ENCODE measurements around the gene CD2BP2.
"Not testable (repeated sequence)": the region's sequence is repeated elsewhere in the genome, so short reads cannot be mapped to it uniquely, and the experiment has no call there.

Gene CD2BP2

DNA sequence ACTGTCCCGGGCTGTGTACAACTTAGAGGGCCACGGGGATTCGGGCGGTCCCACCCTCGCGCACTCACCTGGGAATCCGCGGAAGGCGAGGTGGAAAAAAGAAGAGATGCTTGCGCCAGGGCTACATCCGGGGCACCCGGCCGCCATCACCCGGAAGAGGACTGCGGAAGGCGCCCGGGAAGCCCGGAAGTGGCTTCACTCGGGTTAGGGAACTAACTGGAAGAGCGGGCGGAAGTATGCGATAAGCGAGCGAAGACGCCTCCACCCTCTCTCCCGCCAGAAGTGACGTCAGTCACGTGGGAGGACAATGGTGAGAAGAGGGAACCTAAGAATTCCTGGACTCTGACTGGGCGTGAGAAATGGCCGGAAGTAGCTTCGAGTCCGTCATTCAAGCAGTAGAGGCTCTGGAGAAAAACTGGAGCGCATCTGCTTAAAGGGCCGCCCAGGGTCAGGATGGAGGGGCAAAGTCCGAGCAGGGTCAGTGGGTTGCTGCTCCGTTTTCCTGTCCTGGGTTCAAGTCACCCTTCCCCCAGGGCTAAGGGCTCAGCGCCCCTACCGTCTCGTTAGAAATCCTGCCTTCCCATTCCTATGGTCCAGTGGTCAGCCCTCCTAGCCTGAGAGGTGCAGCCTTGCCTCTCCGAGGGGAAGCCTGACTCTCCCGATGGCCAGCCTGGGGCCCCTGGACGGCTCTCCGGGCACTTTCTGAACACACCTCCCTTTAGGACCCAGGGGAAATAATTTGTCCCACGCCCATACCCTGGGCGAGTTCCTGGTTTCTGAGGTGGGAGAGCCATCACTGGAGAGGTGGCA, at the start of gene CD2BP2:
CD2BP2 (minus strand) TSS at position 165 of the 810 bp plus-strand sequence. CDS start 627 bp downstream, outside the sequence.
- peak; percentile 95 for DNase-seq (ENCODE audit: low spot score)

DNA sequence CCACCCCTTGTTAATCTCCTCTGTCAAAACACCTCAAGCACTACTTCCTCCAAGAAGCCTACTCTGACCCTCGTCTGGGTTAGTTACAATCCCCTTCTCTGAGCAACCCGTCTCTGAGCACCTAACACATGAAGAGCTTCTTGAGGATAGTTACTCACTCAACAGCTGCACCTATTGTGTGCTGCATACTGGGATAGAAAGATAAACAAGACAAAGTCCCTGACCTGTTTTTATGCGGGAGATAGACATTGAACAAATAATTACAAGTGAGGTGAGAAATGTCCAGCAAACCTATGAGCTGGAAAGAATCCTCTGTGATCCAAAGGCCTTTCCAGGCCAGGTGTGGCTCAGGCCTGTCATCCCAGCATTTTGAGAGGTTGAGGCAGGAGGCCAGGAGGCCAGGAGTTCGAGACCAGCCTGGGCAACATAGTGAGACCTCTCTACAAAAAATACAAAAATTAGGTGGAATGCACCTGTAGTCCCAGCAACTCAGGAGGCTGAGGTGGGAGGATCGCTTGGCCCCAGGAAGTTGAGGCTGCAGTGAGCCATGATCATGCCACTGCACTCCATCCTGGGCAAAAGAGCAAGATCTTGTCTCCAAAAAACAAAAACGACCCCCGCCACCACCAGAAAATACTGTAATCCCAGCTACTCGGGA, 46.8 kb upstream of the CD2BP2 start:
- no peak for DNase-seq (ENCODE audit: low spot score)

DNA sequence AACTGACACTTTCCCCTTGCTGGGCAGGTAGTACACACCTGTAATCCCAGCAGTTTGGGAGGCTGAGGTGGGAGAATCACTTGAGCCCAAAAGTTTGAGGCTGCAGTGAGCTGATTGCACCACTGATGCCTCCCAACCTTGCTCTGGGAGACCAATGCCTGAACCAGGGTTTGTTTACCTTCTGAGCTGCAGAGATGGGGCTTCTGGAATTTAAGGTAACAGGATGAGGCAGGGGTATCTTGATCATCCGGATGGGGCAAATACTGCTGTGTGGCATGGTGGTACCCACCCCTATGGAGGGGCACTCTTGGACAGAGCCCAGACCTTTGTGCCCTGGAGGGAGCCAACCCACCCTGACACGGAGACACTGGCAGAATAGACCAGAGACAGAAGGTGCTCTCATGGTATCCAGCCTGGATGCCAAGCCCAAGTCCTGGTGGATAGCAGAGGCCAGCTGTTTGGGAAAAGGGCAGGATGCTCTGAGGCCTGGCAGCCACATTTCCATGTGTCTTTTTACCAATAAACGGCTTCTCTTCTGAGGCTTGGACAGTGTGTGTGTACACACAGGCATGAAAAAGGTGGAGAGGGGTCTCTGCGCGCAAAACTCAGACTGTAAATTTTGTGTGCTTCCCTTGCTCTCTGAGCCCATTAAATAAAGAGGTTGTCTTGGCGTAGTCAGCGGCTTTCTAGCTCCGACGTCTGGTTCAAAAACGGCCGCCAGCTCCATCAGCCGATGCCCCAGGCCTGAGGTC, 44.5 kb upstream of the CD2BP2 start:
- peak; percentile 25 for DNase-seq (ENCODE audit: low spot score)

DNA sequence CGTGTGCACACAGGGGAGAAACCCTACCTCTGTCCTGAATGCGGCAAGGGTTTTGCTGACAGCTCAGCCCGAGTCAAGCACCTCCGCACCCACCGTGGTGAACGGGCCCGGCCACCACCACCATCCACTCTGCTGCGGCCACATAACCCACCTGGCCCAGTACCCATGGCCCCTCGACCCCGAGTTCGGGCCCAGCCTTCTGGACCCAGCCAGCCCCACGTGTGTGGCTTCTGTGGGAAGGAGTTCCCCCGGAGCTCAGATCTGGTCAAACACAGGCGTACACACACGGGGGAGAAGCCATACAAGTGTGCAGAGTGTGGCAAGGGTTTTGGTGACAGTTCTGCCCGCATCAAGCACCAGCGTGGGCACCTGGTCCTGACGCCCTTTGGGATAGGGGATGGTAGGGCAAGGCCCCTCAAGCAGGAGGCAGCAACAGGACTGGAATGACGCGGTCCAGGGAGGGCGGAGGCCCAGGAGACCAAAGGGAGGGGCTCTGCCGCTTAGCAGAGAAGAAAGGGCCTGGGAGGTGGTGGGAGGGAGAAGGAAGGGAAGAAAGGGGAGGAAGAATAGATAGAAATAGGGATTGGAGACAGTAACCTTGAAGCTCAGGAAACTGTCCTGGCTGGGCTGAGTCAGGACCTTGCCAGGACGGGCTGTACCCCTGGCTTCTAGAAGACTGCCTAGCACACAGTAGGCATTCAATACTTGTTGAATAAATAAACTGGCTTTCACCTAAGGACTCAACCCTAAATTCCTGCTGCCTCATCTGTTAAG, 43.7 kb upstream of the CD2BP2 start:
- no peak for DNase-seq (ENCODE audit: low spot score)

DNA sequence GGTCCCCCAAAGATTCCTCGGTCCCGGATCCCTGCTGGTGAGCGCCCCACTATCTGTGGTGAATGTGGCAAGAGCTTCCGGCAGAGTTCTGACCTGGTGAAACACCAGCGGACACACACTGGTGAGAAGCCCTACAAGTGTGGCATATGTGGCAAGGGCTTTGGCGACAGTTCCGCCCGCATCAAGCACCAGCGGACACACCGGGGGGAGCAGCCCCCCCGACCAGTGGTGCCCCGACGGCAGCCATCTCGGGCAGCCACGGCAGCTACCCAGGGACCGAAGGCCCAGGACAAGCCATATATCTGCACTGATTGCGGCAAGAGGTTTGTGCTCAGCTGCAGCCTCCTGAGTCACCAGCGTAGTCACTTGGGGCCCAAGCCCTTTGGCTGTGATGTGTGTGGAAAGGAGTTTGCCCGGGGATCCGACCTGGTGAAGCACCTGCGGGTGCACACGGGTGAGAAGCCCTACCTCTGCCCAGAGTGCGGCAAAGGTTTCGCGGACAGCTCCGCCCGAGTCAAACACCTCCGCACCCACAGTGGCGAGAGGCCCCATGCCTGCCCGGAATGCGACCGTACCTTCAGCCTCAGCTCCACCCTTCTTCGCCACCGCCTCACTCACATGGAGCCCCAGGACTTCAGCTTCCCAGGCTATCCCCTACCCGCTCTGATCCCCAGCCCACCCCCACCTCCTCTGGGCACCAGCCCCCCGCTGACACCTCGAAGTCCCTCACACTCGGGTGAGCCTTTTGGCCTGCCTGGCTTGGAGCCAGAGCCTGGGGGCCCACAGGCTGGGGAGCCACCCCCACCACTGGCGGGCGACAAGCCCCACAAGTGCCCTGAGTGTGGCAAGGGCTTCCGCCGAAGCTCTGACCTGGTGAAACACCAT, 42.9 kb upstream of the CD2BP2 start:
- no peak for DNase-seq (ENCODE audit: low spot score)

DNA sequence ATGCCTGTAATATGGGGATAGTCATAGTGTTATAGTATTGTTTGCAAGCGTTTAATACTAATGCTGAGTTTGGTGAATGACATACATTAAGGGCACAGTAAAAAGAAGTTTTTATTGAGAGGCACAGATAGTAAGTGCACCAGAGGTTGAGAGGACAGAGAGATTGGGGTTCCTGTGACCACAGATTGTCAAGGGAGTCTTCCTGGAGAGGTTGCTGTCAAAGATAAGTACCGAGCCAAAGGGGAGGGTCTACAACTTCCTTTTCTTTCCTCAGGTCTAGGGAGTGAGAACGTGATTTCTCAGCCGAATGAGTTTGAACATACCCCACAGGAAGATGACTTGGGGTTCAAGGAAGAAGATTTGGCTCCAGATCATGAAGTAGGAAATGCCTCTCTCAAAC, 41.9 kb upstream of the CD2BP2 start:
- DNase-seq (ENCODE audit: low spot score): no peak

DNA sequence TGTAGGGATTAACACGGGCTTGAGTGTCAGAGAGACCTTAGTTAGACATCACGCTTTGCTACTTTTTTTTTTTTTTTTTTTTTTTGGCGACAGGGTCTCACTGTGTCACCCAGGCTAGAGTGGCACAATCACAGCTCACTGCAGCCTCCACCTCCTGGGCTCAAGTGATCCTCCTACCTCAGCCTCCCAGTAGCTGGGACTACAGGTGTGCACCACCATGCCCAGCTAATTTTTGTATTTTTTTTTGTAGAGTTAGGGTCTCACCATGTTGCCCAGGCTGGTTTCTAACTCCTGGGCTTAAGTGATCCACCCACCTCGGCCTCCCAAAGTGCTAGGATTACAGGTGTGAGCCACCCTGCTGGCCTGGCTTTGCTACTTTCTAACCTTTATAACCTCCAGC, 41.5 kb upstream of the CD2BP2 start:
- DNase-seq (ENCODE audit: low spot score): not testable (repeated sequence)

DNA sequence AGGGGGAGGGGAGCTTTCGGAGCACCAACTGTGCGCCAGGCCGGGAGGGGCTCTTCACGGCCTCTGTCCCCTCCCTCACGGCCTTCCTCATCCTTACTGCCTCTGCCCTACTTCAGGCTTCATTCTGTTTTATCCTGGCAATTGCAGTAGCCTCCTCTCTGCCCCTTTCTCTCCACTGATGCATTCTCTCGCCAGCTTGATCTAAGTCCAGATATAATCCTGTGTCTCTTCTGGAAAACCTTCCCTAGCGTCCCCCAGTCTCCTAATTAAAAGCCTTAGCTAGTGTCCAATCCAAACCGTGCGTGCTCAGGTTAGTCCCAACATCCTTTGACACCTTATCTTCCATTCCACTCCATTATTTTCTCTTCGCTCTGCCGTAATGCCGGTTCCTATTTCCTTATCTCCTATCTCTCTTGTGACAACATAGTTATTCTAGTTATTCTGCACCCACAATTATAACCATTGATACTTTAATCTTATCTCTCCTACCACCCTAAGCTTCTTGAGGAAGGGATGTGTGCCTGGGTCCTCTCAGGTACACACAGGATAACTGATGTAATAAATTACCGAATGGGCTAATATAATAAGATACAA, 41.0 kb upstream of the CD2BP2 start:
- no peak for DNase-seq (ENCODE audit: low spot score)

DNA sequence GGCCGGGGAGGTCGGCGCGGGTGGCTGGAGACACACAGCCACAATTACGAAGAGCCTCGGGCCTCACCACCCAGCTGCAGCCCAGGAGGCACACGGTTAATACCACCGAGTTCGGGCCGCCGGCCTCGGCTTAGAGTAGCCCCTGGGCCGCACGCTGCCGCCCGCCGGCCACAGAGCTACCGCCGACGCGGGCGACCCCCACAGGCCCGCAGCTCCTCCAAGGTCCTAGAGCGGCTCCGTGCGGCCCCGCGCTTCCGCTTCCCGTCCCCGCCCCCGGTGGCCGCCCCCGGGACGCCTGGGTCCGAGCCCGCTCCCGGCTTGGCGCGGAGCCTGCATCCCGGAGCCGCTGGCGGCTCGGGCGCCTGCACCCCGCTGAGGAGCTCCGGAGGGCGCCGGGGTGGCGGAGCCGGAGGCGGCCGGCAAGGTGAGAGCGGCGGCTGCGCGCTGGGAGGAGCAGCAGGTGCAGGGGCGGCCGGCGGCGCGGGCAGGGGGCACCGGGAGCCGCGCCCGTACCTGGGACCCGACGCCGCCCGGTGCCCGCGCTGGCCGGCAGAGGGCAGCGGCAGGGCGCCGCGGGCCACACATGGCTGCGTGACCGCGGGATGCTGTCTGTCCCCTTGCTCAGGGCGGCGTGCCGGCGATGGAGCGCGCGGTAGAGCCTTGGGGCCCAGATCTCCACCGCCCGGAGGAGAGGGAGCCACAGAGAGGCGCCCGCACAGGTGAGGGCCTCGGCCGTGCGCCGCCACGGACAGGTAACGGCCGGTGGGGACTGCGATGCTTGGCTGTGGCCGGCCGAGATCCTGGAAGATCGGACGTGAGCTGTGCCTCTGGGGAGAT, 40.3 kb upstream of the CD2BP2 start, which contains the start of gene ZNF48:
ZNF48 (plus strand) TSS at position 266 of the 837 bp plus-strand sequence; CDS start at position 641, 375 bp downstream.
- peak; percentile 91 for DNase-seq (ENCODE audit: low spot score)

DNA sequence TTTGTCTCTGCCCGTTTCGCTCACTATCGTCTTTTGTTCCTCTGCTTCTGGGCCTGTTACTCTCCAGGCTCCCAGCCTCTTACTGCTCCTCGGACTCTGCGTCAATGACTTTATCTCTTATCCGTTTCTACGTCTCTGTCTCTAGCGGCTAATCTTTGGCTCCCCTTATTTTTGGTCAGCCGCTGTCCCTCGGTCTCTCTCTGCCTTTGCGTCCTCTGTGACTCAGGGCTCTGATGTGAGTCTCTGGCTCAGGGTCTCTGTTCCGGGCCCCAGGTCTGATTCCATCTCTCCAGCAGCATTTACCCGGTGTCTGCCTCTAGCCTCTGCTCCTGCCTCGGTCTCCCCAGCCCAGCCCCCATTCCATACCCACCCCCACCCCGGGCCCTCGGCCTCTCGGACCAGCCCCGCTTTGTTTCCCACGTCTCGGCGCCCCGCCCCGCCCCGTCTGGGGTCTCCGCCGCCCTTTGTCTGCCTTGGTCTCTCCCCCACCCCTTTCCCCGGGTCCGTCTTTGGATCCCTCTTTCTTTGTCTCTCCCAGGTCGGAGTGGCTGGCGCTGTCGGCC, 39.6 kb upstream of the CD2BP2 start:
- peak; percentile 51 for DNase-seq (ENCODE audit: low spot score)

DNA sequence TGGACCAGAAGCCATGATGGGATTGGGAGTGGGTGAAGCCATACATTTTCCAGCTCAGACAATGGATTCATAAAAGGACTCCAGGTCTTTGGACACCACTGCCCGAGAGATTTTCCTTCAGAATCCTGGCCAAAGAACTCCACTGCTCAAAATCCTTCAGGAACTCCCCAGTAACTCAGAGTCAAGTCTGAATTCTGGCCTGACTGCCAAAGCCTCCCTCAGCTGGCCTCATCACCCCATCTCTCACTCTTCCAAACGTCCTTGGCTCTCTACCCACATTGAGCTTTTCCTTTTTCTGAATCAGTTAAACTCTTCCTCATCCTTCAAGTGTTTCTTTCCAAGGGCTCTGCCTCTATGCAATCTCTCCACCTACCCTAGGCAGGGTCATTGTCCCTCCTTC, 28.4 kb upstream of the CD2BP2 start:
- DNase-seq (ENCODE audit: low spot score): no peak

DNA sequence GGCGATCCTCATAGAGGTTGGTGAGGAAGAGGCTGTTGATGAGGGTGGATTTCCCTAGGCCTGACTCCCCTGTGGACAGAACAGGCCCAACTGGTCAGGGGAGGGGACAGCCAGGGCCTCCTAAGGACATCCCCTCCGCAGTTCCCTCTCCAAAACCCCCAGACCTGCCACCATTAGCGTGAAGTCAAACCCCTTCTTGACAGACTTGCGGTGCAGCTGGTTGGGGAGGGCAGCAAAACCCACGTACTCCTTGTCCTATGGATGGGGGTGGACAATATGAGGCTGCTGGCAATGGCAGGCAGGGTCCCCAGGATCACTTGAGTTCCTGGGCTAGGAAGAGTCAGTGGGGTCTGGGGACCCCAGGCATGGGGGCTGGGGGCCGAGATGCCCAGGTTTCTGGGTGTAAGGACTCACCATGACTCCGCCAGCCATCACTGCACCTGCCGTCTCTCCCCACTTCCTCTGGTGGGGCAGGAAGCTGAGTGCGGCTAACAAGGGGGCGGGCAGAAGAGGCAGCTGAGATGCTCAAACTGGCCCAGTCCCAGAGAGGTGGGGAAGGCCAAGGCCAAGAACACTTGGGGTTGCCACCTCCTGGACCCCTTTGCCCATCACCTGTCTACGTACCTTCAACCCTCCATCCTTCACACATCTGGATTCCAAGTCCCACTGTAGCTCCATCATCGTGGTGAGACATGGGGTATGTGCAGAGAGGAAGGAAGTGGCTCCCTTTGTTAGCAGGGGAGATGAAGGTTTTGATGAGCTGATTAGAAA, 27.2 kb upstream of the CD2BP2 start, which contains the start of gene SEPTIN1:
SEPTIN1 (minus strand) TSS at position 451 of the 771 bp plus-strand sequence; CDS start at position 432, 19 bp downstream.
- DNase-seq (ENCODE audit: low spot score): no peak

DNA sequence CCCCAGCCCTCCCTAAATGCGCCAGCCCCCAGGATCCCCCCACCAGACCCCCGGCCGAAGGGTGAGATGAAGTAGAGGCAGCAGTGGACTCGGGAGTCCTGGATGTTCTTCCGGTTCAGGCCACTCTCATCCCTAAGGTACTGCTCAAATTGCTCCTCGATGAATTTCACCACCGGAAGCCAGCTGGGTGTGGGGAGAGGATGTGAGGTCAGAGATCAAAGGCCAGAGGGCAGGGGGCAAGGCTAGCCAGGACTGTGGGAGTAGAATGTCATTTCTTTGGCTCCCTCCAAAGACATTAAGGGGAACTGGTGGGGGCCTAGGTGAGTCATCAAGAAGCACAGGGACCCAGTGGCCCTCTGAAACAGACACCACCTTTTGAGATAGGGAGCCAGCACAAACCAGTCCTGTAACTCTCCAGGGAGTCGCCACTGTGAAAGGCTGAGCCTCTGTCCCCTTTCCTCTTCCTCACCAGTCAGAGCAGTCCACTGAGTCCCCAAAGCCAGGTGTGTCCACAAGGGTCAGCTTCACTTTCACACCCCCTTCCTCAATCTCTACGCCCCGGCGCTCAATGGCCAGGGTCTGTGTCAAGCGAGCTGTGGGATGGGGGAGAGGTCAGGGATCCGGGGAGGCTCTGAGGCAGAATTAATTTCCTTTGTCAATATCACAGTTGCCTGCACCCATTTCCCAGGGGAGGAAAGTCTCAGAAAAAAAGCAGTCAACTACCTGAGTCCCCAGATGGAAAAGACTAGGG, 26.4 kb upstream of the CD2BP2 start:
- DNase-seq (ENCODE audit: low spot score): no peak

DNA sequence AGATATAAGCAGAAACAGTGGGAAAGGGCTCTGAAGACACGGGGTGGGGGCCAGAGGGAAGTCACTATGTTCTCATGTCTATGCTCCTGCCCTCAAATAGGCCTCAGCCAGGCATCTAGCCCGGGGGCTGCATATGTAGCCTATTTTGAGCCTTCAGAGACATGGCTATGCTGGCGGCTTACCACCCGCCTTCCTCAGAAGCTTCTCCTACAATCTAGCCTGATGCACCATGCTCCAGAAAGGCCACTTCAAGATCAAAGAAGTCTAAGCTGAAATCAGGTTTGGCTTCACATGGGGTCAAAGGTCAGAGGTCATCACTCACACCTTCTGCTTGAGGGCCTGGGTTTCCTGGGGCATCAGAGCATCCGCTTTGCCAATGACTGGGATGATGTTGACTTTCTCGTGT, 25.7 kb upstream of the CD2BP2 start:
- DNase-seq (ENCODE audit: low spot score): no peak

DNA sequence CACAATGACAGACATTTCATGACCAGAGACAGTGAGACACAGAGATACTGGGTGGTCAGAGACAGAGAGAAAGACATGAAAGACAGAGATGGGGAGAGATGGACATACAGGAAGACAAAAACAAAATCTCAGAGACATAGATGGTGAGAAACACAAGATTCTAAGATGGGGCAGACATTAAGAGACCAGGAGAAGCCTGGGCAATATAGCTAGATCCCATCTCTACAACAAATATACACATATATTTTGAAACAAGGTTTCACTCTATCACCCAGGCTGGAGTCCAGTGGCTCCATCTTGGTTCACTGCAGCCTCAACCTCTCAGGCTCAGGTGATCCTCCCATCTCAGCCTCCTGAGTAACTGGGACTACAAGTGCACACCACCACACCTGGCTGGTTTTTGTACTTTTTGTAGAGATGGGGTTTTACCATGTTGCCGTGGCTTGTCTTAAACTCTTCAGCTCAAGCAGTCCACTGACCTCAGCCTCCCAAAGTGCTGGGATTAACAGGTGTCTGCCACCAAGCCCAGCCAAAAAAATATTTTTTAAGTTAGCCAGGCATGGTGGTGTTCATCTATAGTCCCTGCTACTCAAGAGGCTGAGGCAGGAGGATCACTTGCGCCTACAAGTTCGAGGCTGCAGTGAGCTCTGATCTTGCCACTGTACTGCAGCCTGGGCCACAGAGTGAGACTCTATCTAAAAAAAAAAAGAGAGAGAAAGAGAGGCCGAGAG, 25.1 kb upstream of the CD2BP2 start:
- DNase-seq (ENCODE audit: low spot score): no peak

DNA sequence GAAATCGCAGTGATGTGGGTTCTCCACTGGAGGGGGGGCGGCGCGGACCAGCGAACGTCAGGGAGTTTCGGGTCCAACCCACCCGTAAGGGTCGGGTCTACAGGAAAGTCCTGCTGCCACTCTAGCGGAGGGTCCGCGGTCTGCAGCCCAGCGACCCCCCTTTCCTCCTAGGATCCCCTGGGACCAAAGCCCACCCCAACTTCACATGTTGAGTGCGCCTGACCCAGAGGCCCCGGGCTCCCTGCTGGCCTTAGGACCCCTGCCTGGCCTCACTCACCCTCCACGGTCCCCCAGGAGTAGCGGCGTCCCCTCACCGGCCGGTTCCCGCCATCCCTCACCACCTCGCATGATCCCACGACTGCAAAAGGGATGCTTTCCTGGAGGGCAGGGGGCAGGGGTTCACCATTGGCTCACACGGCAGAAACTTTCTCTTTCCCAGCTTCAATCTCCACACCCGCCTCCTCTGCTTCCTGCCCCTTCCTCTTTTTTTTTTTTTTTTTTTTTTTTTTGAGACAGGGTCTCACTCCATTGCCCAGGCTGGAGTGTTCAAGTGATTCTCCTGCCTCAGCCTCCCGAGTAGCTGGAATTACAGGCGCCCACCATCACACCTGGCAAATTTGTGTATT, 24.2 kb upstream of the CD2BP2 start:
- DNase-seq (ENCODE audit: low spot score): no peak

All from AG08396 (cell line).